Activated naive CD4-positive, alpha-beta T cell treated with anti-CD3 and anti-CD28 coated beads, Interleukin-2, amount 50 U/mL, for 24 hours (primary cell): ENCODE results near the gene PTPRU.
"Not testable (repeated sequence)": the region's sequence is repeated elsewhere in the genome, so short reads cannot be mapped to it uniquely, and the experiment has no call there.

Experiments
- H3K27ac Mint-ChIP-seq: one replicate; pipeline ENCODE4 v1.8.0; 2021; ENCODE audit warnings: mild to moderate bottlenecking, mixed read lengths
- H3K27me3 Mint-ChIP-seq: one replicate; pipeline ENCODE4 v1.8.0; 2021; ENCODE audit warnings: mixed read lengths
- H3K36me3 Mint-ChIP-seq: one replicate; pipeline ENCODE4 v1.8.0; 2021; ENCODE audit warnings: mixed read lengths
- H3K4me1 Mint-ChIP-seq: one replicate; pipeline ENCODE4 v1.8.0; 2021; ENCODE audit warnings: mixed read lengths
- H3K4me3 Mint-ChIP-seq: one replicate; pipeline ENCODE4 v1.8.0; 2021; ENCODE audit warnings: mild to moderate bottlenecking, mixed read lengths
- H3K9me3 Mint-ChIP-seq: one replicate; pipeline ENCODE4 v1.8.0; 2021; ENCODE audit warnings: mixed read lengths

Gene PTPRU

GRCh38 chr1:29303201-29304024 is 67.1 kb downstream of the PTPRU start:
- no peak overlapping the region for H3K27ac Mint-ChIP-seq
- no peaks in the 10 kb centered on the region for H3K9me3 Mint-ChIP-seq

GRCh38 chr1:29304025-29304684 is 67.8 kb downstream of the PTPRU start:
- Mint-ChIP-seq H3K9me3 (no peaks in the 10 kb centered on the region), H3K36me3 (no peaks in the 10 kb centered on the region), H3K27me3 (peaks cover 5% of the 10 kb centered on the region), H3K4me1 (no peaks in the 10 kb centered on the region), H3K27ac (no peak overlapping the region), H3K4me3 (no peak overlapping the region)

More at GRCh38 chr1:29303201-29304024, 67.1 kb downstream of the PTPRU start:
- H3K27me3 Mint-ChIP-seq = peaks cover 5% of the 10 kb centered on the region
- H3K4me3 Mint-ChIP-seq = no peak overlapping the region
- H3K36me3 Mint-ChIP-seq = no peaks in the 10 kb centered on the region
- H3K4me1 Mint-ChIP-seq = no peaks in the 10 kb centered on the region

- no peaks in the 10 kb centered on the region for H3K4me1 Mint-ChIP-seq
- H3K27me3 Mint-ChIP-seq = peaks cover 2% of the 10 kb centered on the region
- no peaks in the 10 kb centered on the region for H3K9me3 Mint-ChIP-seq
- no peak overlapping the region for H3K27ac Mint-ChIP-seq
- no peak overlapping the region for H3K4me3 Mint-ChIP-seq
- no peaks in the 10 kb centered on the region for H3K36me3 Mint-ChIP-seq
Measured at GRCh38 chr1:29305943-29306342, 69.6 kb downstream of the PTPRU start.

GRCh38 chr1:29306471-29307140 is 70.3 kb downstream of the PTPRU start:
- Mint-ChIP-seq H3K4me3 (no peak overlapping the region), H3K27me3 (peaks cover 2% of the 10 kb centered on the region), H3K4me1 (no peaks in the 10 kb centered on the region), H3K9me3 (no peaks in the 10 kb centered on the region), H3K36me3 (no peaks in the 10 kb centered on the region), H3K27ac (no peak overlapping the region)

- H3K27ac Mint-ChIP-seq = no peak overlapping the region
- H3K36me3 Mint-ChIP-seq = no peaks in the 10 kb centered on the region
- no peaks in the 10 kb centered on the region for H3K4me1 Mint-ChIP-seq
- H3K9me3 Mint-ChIP-seq = no peaks in the 10 kb centered on the region
- no peaks in the 10 kb centered on the region for H3K27me3 Mint-ChIP-seq
- no peak overlapping the region for H3K4me3 Mint-ChIP-seq
Measured at GRCh38 chr1:29309075-29309474, 72.8 kb downstream of the PTPRU start.

GRCh38 chr1:29309621-29310020 is 73.3 kb downstream of the PTPRU start:
- Mint-ChIP-seq H3K9me3 (no peaks in the 10 kb centered on the region), H3K27me3 (no peaks in the 10 kb centered on the region), H3K4me3 (no peak overlapping the region), H3K36me3 (no peaks in the 10 kb centered on the region), H3K4me1 (no peaks in the 10 kb centered on the region), H3K27ac (no peak overlapping the region)

- Mint-ChIP-seq H3K27ac (no peak overlapping the region), H3K36me3 (no peaks in the 10 kb centered on the region), H3K9me3 (no peaks in the 10 kb centered on the region), H3K27me3 (no peaks in the 10 kb centered on the region), H3K4me1 (no peaks in the 10 kb centered on the region), H3K4me3 (no peak overlapping the region)
Measured at GRCh38 chr1:29310616-29311180, 74.4 kb downstream of the PTPRU start.

- no peaks in the 10 kb centered on the region for H3K4me1 Mint-ChIP-seq
Measured at GRCh38 chr1:29311352-29312030, 75.2 kb downstream of the PTPRU start.

GRCh38 chr1:29312469-29313461 is 76.4 kb downstream of the PTPRU start:
- Mint-ChIP-seq H3K4me1 (no peaks in the 10 kb centered on the region), H3K27me3 (no peaks in the 10 kb centered on the region), H3K4me3 (no peak overlapping the region), H3K36me3 (no peaks in the 10 kb centered on the region), H3K27ac (no peak overlapping the region), H3K9me3 (no peaks in the 10 kb centered on the region)

More at GRCh38 chr1:29311352-29312030, 75.2 kb downstream of the PTPRU start:
- Mint-ChIP-seq H3K27ac (no peak overlapping the region), H3K9me3 (no peaks in the 10 kb centered on the region), H3K36me3 (no peaks in the 10 kb centered on the region), H3K4me3 (no peak overlapping the region), H3K27me3 (no peaks in the 10 kb centered on the region)

- not testable (repeated sequence) for H3K9me3 Mint-ChIP-seq, H3K4me3 Mint-ChIP-seq, H3K27ac Mint-ChIP-seq, H3K4me1 Mint-ChIP-seq, H3K27me3 Mint-ChIP-seq, H3K36me3 Mint-ChIP-seq
Measured at GRCh38 chr1:29314685-29315084, 78.4 kb downstream of the PTPRU start.

- no peaks in the 10 kb centered on the region for H3K36me3 Mint-ChIP-seq
- peak overlapping the region; percentile 17 for H3K27ac Mint-ChIP-seq
- H3K9me3 Mint-ChIP-seq = no peaks in the 10 kb centered on the region
- H3K4me1 Mint-ChIP-seq = no peaks in the 10 kb centered on the region
- H3K4me3 Mint-ChIP-seq = no peak overlapping the region
- no peaks in the 10 kb centered on the region for H3K27me3 Mint-ChIP-seq
Measured at GRCh38 chr1:29315262-29315661, 78.9 kb downstream of the PTPRU start.

GRCh38 chr1:29315876-29316275 is 79.6 kb downstream of the PTPRU start:
- H3K4me3 Mint-ChIP-seq = no peak overlapping the region
- H3K27ac Mint-ChIP-seq = no peak overlapping the region
- no peaks in the 10 kb centered on the region for H3K4me1 Mint-ChIP-seq
- H3K36me3 Mint-ChIP-seq = no peaks in the 10 kb centered on the region
- H3K9me3 Mint-ChIP-seq = no peaks in the 10 kb centered on the region
- no peaks in the 10 kb centered on the region for H3K27me3 Mint-ChIP-seq

- no peaks in the 10 kb centered on the region for H3K4me1 Mint-ChIP-seq
- no peaks in the 10 kb centered on the region for H3K36me3 Mint-ChIP-seq
- H3K9me3 Mint-ChIP-seq = no peaks in the 10 kb centered on the region
- no peaks in the 10 kb centered on the region for H3K27me3 Mint-ChIP-seq
- H3K4me3 Mint-ChIP-seq = no peak overlapping the region
- H3K27ac Mint-ChIP-seq = peak overlapping the region; percentile 12
Measured at GRCh38 chr1:29317063-29317915, 81.0 kb downstream of the PTPRU start.
